H7 (cell line): Measurements from ENCODE around the gene CFAP46. TPM values are rescaled to one million over a fixed set of nuclear protein-coding genes. Genes with fewer than 3 reads are reported as not detected.
"Not testable (repeated sequence)": the region's sequence is repeated elsewhere in the genome, so short reads cannot be mapped to it uniquely, and the experiment has no call there.

Experiments
- DNase-seq: peaks from one replicate; pipeline ENCODE4 v3.0.0; 2012
- H3K27me3 ChIP-seq: 2 replicates; pipeline ENCODE4 v1.6.0; 2011; ENCODE audit warnings: mild to moderate bottlenecking, low read length; ENCODE audit not compliant: control insufficient read depth, insufficient read depth
- H3K36me3 ChIP-seq: replicated peaks from 2 replicates; pipeline ENCODE4 v1.5.1; 2011; ENCODE audit warnings: low read length; ENCODE audit not compliant: control insufficient read depth, insufficient read depth
- H3K4me3 ChIP-seq: 2 replicates; pipeline ENCODE4 v1.5.1; 2011; ENCODE audit warnings: low read depth, mild to moderate bottlenecking, control low read depth, low read length, moderate library complexity; ENCODE audit not compliant: insufficient read depth
- total RNA-seq: library from RNA; depleted of rRNA; stranded (reverse); fragments of >200 nt; shearing (Covaris generic); gene quantifications from 2 replicates; pipeline ENCODE4 v1.2.3, GENCODE V29; 2014

CFAP46 gene
- total RNA-seq, 1 experiment from 2014 or later = 0.59 TPM

- no peaks in the 10 kb centered on the region; the same call in 1 of the 2 replicates for H3K27me3 ChIP-seq
- no peak overlapping the region for H3K4me3 ChIP-seq
- no peak for DNase-seq
- H3K36me3 ChIP-seq = no peaks in the 10 kb centered on the region
Measured at GRCh38 chr10:132905661-132906060, 36.7 kb downstream of the CFAP46 start.

GRCh38 chr10:132904814-132905649 lies 37.3 kb downstream of the CFAP46 start:
- H3K27me3 ChIP-seq = no peaks in the 10 kb centered on the region; the same call in 1 of the 2 replicates
- no peaks in the 10 kb centered on the region for H3K36me3 ChIP-seq
- DNase-seq = no peak
- H3K4me3 ChIP-seq = no peak overlapping the region

DNA sequence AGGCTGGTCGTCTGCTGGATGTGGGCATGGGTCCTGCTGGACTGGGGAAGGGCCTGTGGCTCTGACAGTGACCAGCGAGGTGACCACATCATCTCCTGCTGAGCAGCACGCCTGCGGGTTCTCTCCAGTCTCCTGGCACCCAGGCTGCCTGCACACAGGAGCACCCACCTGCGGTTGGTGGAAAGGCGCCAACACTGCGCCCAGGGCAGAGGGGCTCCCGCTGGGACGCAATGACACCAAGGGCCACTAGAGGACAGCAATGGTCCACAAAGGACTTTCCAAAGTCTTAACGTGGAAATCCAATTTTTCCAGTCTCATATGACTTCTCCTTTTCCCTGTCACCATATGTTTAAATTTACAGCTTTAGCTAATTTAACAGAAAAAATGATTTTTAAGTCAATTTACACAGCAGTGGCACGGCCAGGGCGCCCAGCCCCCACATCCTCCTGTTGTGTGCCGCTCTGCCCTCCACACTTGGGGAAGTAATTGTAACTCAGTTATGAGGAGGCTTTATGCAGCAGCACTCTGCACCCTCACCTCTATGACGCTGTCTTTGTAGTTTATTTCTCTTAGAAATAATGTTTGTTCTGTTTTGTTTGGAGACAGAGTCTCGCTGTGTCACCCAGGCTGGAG lies 38.1 kb downstream of the CFAP46 start:
- peak; percentile 92 for DNase-seq
- H3K36me3 ChIP-seq = no peaks in the 10 kb centered on the region
- H3K27me3 ChIP-seq = no peaks in the 10 kb centered on the region; the same call in 1 of the 2 replicates
- no peak overlapping the region for H3K4me3 ChIP-seq

- H3K36me3 ChIP-seq, DNase-seq, H3K4me3 ChIP-seq, H3K27me3 ChIP-seq: not testable (repeated sequence)
Measured at GRCh38 chr10:132902656-132903575, 39.5 kb downstream of the CFAP46 start.

DNA sequence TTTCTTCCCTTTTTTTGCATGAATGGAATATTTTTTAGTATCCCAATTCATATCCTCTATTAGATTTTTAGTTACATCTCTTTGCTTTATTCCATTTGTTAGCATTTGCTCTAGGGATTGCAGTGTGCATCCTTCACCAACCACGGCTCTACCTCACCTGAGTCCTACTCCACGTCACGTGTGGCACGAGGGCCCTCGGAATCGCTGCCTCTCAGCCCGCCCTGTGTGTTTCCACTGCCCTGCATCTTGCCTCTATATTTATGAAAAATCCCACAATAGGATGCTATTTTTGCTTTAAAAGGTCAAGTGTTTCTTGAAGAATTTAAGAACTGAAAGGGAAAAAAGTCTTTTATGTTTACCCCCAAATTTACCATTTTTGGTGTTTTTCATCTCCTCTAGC lies 41.0 kb downstream of the CFAP46 start:
- no peak overlapping the region for H3K4me3 ChIP-seq
- H3K36me3 ChIP-seq = no peaks in the 10 kb centered on the region
- no peak for DNase-seq
- H3K27me3 ChIP-seq = no peaks in the 10 kb centered on the region; the same call in 1 of the 2 replicates

DNA sequence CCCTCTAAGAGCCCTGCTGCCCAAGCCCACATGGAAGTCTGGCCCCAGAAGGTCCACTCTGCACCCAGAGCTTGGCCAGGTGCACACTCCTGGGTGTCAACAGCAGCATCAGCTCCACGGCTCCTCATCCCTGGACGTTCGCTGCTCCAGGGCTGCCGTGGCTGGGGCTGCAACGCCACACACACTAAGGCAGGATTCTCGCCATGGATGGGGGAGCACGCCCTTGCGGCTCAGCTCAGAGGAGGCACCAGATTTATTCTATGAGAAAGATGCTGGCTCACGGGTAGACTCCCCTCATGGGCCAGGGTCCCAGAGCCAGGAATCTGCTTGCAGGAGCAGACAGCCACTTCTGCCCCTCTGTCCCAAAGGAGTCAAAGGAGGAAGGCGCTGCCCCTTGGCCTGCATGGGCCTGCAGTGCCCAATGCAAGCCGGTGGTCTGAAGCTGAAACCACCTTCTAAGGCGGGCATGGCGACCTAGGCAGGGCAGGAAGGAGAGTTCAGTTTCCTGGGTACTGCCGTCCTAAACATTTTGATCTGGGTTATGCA lies 42.1 kb downstream of the CFAP46 start:
- H3K4me3 ChIP-seq = no peak overlapping the region
- no peaks in the 10 kb centered on the region for H3K36me3 ChIP-seq
- H3K27me3 ChIP-seq = no peaks in the 10 kb centered on the region
- DNase-seq = no peak

DNA sequence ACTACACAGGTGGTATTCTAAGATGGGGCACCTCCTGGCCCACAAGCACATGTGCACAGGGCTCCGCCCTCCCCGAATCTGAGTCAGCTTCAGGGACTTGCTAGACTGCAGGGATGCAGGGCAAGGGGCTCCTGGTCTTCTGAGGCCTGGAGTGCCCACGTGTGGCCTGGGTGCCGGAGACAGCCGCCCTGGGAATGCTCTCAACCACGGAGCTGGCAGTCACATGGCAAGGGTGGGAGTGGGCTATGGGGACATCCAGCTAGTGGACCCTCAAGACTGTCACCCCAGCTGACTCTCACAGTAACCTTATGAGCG lies 42.7 kb downstream of the CFAP46 start:
- Histone ChIP-seq H3K4me3 (no peak overlapping the region), H3K36me3 (no peaks in the 10 kb centered on the region), H3K27me3 (no peaks in the 10 kb centered on the region)
- DNase-seq = no peak

- DNase-seq = no peak
Measured at GRCh38 chr10:132899054-132899750, 43.2 kb downstream of the CFAP46 start.

DNA sequence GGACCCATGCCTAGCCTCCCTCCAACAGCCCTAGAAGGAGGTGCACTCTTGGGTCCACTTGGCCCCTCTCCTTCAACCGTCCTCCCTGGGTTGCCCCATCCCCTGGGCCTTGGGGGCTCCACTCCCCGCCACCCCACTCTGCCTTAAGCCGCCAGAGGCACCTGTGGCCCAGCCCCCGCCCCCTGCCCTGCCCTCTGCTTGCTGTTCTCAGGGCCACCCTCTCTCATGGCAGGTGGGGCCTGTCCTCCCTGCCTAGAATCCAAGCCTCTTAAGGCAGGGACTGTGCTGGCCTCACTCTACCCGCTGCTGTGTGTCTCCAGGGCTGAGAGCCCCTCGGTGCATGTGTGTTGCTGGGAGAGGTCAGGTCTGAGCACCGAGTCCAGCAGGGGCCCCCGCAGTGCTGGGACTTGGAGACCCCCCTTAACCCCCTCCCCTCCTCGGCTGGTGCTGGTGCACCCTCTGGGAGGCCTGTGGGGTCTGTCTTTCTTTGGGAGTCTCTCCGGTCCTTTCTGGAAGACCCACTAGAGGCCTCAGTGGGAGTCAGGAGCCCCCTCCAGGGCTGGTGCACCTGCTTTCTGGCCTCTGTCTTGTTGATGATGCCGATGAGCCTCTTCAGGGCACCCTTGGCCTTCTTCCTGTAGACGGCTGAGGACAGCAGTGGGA lies 43.8 kb downstream of the CFAP46 start:
- Histone ChIP-seq H3K4me3 (no peak overlapping the region), H3K27me3 (no peaks in the 10 kb centered on the region), H3K36me3 (no peaks in the 10 kb centered on the region)
- peak; percentile 50 for DNase-seq

More at GRCh38 chr10:132899054-132899750, 43.2 kb downstream of the CFAP46 start:
- no peak overlapping the region for H3K4me3 ChIP-seq
- no peaks in the 10 kb centered on the region for H3K36me3 ChIP-seq
- H3K27me3 ChIP-seq = no peaks in the 10 kb centered on the region

DNA sequence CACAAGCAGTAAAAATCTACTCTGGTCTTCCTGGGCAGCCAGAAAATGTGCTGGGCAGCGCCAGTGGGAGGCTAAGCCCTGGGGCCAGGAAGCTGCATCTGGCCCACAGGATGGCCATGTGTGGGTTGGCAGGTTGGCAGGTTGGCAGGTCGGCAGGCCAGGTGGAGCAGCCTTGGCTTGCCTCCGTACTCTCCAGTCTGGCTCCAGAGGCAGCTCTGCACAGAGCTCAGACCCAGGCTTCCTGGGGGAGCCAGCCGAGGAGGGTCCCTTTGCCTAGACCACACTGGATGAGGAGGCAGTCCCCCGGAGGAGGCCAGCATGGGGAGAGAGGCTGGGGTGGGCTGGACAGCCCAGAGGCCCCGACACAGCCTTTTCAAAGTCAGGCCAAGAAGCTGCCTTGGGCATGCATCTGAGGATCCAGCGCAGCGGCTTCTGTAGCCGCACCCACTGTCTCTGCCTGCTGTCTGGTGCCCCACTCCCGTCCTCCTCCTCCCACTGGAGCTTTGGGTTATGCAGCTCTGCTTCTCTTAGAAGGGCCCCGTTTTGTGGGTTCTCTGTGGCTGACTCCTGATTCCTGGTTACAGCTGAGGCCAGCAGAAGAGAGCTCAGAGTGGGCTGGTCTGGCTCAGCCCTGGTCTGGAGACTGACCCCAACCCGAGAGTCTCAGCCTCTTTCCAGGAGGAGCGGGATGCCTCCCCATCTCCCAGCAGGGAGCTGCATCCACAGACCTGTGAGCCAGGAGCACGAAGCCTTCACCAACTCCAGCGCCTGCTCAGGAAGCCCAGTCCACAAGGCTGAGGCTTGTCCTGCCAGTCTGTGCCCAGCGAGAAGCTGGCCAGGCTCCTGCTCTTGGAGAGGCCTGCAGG lies 44.6 kb downstream of the CFAP46 start:
- H3K4me3 ChIP-seq = no peak overlapping the region
- H3K36me3 ChIP-seq = no peaks in the 10 kb centered on the region
- DNase-seq = peak; percentile 53
- H3K27me3 ChIP-seq = no peaks in the 10 kb centered on the region

DNA sequence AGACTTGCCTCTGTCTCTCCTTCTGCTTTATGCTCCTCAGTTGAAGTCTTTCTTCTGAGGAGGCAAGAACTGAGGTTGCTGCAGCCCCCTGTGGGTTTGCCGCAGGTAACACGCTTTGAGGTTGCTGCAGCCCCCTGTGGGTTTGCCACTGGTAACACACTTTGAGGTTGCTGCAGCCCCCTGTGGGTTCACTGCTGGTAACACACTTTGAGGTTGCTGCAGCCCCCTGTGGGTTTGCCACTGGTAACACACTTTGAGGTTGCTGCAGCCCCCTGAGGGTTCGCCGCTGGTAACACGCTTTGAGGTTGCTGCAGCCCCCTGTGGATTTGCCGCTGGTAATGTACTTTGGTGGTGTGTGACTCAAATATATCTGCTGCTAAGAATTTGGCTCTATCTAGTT lies 48.6 kb downstream of the CFAP46 start:
- not testable (repeated sequence) for H3K36me3 ChIP-seq, H3K27me3 ChIP-seq, H3K4me3 ChIP-seq, DNase-seq

- no peak overlapping the region for H3K4me3 ChIP-seq
- no peaks in the 10 kb centered on the region for H3K27me3 ChIP-seq
- no peak for DNase-seq
- no peaks in the 10 kb centered on the region for H3K36me3 ChIP-seq
Measured at GRCh38 chr10:132893090-132893489, 49.3 kb downstream of the CFAP46 start.

GRCh38 chr10:132892004-132892403 lies 50.4 kb downstream of the CFAP46 start:
- no peak overlapping the region for H3K4me3 ChIP-seq
- DNase-seq = no peak
- H3K27me3 ChIP-seq = no peaks in the 10 kb centered on the region
- no peaks in the 10 kb centered on the region for H3K36me3 ChIP-seq
